Activated CD8-positive, alpha-beta T cell treated with anti-CD3 and anti-CD28 coated beads, Interleukin-2, amount 10 ng/mL, durations not matched to agents 7 days and 5 days (primary cell): Measurements from ENCODE around the gene KRTAP10-12. TPM values are rescaled to one million over a fixed set of nuclear protein-coding genes. Genes with fewer than 3 reads are reported as not detected.

Experiments
- ATAC-seq: fragments of 150-1000 bp; cut with Tn5 transposase; one replicate; pipeline ENCODE4 v1.10.0; 2021; ENCODE audit warnings: moderate library complexity
- CTCF ChIA-PET: fragments of 350-600 bp; sonication (Branson Sonifier 250); formaldehyde crosslinking; loops from one replicate; lab custom pipeline; 2021; ENCODE audit warnings: antibody characterized with exemption; lab: Charles Lee
- POLR2A ChIA-PET: fragments of 350-600 bp; sonication (Branson Sonifier 250); formaldehyde crosslinking; loops from one replicate; lab custom pipeline; 2021; ENCODE audit warnings: antibody characterized with exemption; lab: Charles Lee
- DNase-seq: peaks from one replicate; pipeline ENCODE4 v3.0.0-alpha.2; 2020
- H3K27ac Mint-ChIP-seq: one replicate; pipeline ENCODE4 v1.8.0; 2021; ENCODE audit warnings: mild to moderate bottlenecking, mixed read lengths
- H3K27me3 Mint-ChIP-seq: one replicate; pipeline ENCODE4 v1.8.0; 2021; ENCODE audit warnings: low read depth, mixed read lengths
- H3K36me3 Mint-ChIP-seq: one replicate; pipeline ENCODE4 v1.8.0; 2021; ENCODE audit warnings: low read depth, mixed read lengths
- H3K4me1 Mint-ChIP-seq: one replicate; pipeline ENCODE4 v1.8.0; 2021; ENCODE audit warnings: low read depth, mixed read lengths
- H3K4me3 Mint-ChIP-seq: one replicate; pipeline ENCODE4 v1.8.0; 2021; ENCODE audit warnings: mild to moderate bottlenecking, mixed read lengths
- H3K9me3 Mint-ChIP-seq: one replicate; pipeline ENCODE4 v1.8.0; 2022; ENCODE audit warnings: mixed read lengths; ENCODE audit not compliant: insufficient read depth
- total RNA-seq, 2 experiments: library from RNA; stranded (reverse); gene quantifications; one replicate each; pipeline ENCODE4 v1.2.3, GENCODE V29; 2021

KRTAP10-12 gene
- total RNA-seq, 2 experiments from 2014 or later: not detected

DNA sequence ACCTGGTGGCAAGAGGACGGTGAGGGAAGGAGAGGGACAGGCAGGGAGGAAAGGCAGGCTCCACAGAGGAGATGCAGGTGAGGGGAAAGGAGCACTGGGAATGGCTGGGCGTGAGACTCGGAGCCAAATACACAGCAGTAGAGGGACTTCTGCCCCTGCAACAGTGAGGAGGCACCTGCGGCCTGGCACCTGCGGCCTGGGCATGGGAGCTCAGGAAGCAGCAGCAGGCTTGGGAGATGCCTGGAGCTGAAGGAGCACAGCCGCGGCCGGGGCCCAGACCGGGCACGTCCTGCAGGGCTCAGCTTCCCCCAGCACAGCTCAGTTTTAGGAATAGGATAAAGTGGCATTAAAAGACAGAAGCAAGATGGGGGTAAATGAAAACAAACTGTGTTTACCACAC is 35.3 kb downstream of the KRTAP10-12 start:
- DNase-seq (no peak), ATAC-seq (no peak)
- POLR2A ChIA-PET: interaction anchor here (0.7 kb wide), 1 partner anchor 66 kb away, joined by 3 read pairs; no protein-coding TSS in a partner anchor
- CTCF ChIA-PET: no interaction called here
- Mint-ChIP-seq H3K27ac (no peak overlapping the region), H3K4me3 (no peak overlapping the region), H3K36me3 (no peaks in the 10 kb centered on the region), H3K4me1 (no peaks in the 10 kb centered on the region), H3K9me3 (no peaks in the 10 kb centered on the region), H3K27me3 (peaks cover 2% of the 10 kb centered on the region)

DNA sequence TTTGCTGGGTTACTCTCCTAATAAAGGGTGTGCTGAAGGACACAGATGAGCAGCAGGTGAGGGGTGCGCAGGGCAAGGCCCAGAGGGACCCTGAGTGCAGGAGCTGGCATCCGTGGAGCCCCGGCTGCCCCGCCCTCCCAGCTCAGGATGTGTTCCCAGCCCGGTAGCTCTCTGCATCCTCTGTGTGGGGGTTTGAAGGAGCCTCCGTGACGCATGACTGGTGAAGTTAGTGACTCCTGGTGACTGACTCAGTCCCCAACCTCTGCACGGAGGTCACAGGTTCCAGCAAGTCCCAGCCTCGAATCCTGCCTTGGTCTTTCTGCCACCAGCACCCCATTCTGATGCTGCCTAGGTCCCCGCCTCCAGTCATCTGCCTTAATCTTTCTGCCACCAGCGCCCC is 36.0 kb downstream of the KRTAP10-12 start:
- POLR2A ChIA-PET: no interaction called here
- CTCF ChIA-PET: no interaction called here
- no peak overlapping the region for H3K4me3 Mint-ChIP-seq
- no peak overlapping the region for H3K27ac Mint-ChIP-seq
- ATAC-seq (no peak), DNase-seq (no peak)
- peaks cover 2% of the 10 kb centered on the region for H3K27me3 Mint-ChIP-seq
- H3K36me3 Mint-ChIP-seq: no peaks in the 10 kb centered on the region
- no peaks in the 10 kb centered on the region for H3K9me3 Mint-ChIP-seq
- no peaks in the 10 kb centered on the region for H3K4me1 Mint-ChIP-seq

DNA sequence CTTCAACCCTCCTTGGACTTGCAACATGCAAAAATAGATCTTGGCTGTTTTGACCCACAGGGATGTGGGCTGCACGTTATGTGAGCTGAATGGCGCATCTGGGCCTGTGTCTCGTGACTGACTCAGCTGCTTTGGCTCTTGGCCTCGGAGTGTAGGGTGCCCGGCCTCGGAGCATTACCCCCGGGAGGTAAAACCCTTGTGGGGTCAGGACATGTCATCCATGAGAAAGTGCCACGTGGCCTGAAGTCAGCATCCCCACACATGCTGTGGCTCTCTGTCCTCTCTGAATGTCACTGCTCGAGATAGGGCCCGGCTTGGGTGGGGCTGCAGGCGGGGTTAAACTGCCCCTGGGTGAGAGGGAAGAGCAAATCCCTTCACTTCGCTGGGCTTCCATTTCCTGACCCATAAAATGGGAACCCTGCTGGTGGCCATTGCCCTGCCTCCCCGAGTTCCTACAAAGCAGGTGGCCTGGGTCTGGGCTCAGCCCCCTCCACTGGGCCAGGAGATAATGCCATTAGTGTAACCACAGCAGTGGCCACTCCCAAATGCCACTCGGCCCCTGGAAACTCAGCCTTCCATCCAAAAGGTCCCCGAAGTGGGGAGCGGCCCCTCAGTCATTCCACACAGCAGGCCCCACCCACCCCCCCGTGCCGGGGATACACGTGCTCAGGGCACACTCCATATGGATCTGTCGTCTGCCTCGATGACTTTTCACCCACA is 37.2 kb downstream of the KRTAP10-12 start:
- DNase-seq (no peak), ATAC-seq (no peak)
- no peak overlapping the region for H3K27ac Mint-ChIP-seq
- ChIA-PET CTCF (no interaction called here), POLR2A (interaction anchor here (1.0 kb wide), 1 partner anchor 175 kb away, joined by 4 read pairs; the partner anchor contains the start of gene KRTAP10-3)
- no peaks in the 10 kb centered on the region for H3K9me3 Mint-ChIP-seq
- H3K36me3 Mint-ChIP-seq: no peaks in the 10 kb centered on the region
- H3K27me3 Mint-ChIP-seq: peaks cover 2% of the 10 kb centered on the region
- no peak overlapping the region for H3K4me3 Mint-ChIP-seq
- H3K4me1 Mint-ChIP-seq: no peaks in the 10 kb centered on the region

DNA sequence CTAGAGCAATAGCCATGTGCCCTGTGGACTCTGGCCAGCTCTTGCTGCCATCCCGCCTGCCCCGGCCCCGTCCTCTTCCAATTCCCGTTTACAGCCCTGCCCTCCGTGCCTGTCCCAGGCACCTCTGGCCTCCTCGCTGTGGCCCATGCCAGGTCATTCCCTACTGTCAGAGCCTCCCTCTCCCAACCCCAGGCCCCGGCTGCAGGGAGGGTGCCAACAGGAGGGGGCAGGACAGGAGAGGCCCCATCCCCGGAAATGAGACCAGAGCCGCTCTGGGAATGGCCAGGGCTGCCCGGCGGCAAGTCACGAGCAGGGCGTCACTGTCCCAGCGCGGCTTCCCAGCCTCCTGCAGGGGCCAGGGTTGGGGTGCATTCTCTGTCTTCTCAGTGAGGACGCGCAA is 37.9 kb downstream of the KRTAP10-12 start:
- no peak overlapping the region for H3K4me3 Mint-ChIP-seq
- no peaks in the 10 kb centered on the region for H3K36me3 Mint-ChIP-seq
- no peak overlapping the region for H3K27ac Mint-ChIP-seq
- ChIA-PET POLR2A (interaction anchor here (1.0 kb wide), 1 partner anchor 176 kb away, joined by 4 read pairs; the partner anchor contains the start of gene KRTAP10-3), CTCF (no interaction called here)
- ATAC-seq: no peak
- no peaks in the 10 kb centered on the region for H3K9me3 Mint-ChIP-seq
- no peak for DNase-seq
- peaks cover 2% of the 10 kb centered on the region for H3K27me3 Mint-ChIP-seq
- H3K4me1 Mint-ChIP-seq: no peaks in the 10 kb centered on the region

DNA sequence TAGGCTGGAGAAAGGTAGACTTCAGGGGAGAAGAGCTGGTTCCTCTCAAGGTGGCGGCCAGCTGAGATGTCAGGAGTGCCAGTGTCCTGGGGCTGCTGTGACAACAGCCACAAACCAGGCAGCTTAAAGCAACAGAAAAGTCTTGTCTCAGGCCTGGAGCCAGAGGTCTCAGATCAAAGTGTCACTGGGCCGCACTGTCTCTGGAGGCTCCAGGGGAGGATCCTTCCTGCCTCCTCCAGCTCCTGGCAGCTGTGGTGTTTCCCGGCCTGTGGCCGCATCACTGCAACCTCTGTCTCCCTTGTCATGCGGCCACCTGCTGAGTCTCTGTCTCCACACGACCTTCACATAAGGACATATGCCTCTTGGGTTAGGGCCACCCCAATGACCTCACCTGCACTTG is 38.8 kb downstream of the KRTAP10-12 start:
- POLR2A ChIA-PET: no interaction called here
- Mint-ChIP-seq H3K4me3 (no peak overlapping the region), H3K27me3 (peaks cover 2% of the 10 kb centered on the region), H3K27ac (no peak overlapping the region), H3K36me3 (no peaks in the 10 kb centered on the region), H3K9me3 (no peaks in the 10 kb centered on the region), H3K4me1 (no peaks in the 10 kb centered on the region)
- ATAC-seq: no peak
- CTCF ChIA-PET: interaction anchor here (0.9 kb wide), 1 partner anchor 58 kb away, joined by 3 read pairs; no protein-coding TSS in a partner anchor
- DNase-seq: no peak

DNA sequence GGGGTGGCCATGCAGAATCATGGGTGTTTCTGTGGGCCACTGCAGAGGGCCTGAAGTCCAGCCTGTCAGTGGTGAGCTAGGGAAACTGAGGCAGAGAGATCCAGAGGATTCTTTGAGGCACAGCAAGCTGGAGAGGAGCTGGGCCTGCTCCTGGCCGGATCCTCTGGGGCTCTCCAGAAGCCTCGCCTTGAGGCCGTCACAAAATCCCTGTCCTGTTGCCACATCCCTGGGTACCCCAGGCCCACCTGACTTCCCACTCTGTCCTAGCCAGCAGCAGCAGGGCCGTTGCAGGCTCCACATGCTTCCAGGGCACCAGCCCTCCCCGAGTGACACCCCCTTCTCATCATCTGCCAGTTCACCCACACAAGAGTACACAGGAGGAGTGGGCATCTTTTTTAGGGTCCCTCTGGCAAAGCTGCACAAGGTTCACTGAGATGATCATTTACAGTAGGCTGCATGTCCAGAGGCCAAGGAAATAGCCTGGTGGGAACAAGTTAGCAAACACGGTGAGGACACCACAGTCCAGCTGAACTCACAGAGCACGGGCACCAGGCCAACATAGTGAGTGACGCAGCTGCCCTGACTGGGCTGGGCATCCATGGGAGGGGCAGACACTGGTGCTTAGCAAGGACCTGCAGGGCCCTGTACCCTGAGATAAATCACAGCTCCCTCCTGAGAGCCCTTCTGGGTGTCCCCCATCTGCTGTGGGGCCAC is 39.5 kb downstream of the KRTAP10-12 start:
- no peak for ATAC-seq
- Mint-ChIP-seq H3K36me3 (no peaks in the 10 kb centered on the region), H3K4me3 (no peak overlapping the region), H3K4me1 (no peaks in the 10 kb centered on the region), H3K27me3 (no peaks in the 10 kb centered on the region), H3K27ac (no peak overlapping the region), H3K9me3 (no peaks in the 10 kb centered on the region)
- no peak for DNase-seq
- POLR2A ChIA-PET: no interaction called here
- CTCF ChIA-PET: interaction anchor here (0.9 kb wide), 1 partner anchor 57 kb away, joined by 3 read pairs; no protein-coding TSS in a partner anchor

DNA sequence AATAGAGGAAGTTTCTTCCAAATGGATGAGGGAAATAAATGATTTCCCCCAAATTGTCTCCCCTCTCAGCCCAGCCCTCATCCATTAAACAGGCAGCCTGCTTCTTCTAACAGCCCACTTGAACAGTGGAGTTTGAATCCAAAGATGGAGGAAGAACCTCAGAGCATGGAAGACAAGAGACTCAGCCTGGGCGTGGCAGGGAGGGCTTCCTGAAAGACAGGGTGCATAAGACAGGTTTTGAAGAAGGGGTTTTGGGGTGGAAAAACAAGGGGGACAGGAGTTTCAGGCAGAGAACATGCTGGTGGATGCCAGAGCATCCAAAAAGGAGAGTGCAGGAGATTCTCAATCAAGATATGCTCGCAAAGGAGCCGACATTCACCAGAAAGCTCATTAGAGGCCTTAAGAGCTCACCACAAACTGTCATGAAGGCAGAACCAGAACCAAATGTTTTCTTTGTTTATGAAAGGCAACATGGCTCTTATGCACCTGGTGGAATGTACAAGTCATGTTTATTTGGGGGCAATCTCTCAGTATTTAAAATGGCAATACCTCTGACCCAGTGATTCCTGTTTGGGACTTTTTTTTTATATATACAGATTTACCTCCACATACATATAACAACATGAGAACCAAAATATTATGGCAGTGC is 40.9 kb downstream of the KRTAP10-12 start:
- Mint-ChIP-seq H3K36me3 (no peaks in the 10 kb centered on the region), H3K27ac (no peak overlapping the region), H3K9me3 (no peaks in the 10 kb centered on the region), H3K4me3 (no peak overlapping the region), H3K27me3 (no peaks in the 10 kb centered on the region), H3K4me1 (no peaks in the 10 kb centered on the region)
- DNase-seq (no peak), ATAC-seq (no peak)
- ChIA-PET CTCF (no interaction called here), POLR2A (no interaction called here)

DNA sequence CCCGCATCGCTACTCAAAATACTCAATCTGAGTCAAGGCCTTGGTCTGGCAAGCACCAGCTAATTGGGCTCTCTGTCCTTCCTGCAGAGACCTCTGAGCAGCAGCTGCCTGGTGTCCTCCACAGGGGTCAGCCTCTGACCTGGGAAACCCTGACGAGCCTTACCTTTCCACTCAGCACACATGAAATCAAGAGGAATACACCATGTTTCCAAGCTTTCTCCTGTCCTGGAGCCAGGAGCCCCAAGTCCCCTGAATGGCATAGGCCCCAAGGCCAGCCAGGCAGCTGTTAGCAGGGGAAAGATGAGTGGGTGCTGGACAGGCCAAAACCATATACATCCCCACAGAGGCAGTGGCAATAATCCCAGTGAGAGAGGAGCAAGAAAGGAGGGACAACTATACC is 41.6 kb downstream of the KRTAP10-12 start:
- DNase-seq (no peak), ATAC-seq (no peak)
- Mint-ChIP-seq H3K27ac (no peak overlapping the region), H3K9me3 (peaks cover 4% of the 10 kb centered on the region), H3K27me3 (no peaks in the 10 kb centered on the region), H3K36me3 (no peaks in the 10 kb centered on the region), H3K4me1 (no peaks in the 10 kb centered on the region), H3K4me3 (no peak overlapping the region)
- ChIA-PET CTCF (interaction anchor here (6.3 kb wide), 1 partner anchor 228 kb away, joined by 51 read pairs; no protein-coding TSS in a partner anchor), POLR2A (no interaction called here)

DNA sequence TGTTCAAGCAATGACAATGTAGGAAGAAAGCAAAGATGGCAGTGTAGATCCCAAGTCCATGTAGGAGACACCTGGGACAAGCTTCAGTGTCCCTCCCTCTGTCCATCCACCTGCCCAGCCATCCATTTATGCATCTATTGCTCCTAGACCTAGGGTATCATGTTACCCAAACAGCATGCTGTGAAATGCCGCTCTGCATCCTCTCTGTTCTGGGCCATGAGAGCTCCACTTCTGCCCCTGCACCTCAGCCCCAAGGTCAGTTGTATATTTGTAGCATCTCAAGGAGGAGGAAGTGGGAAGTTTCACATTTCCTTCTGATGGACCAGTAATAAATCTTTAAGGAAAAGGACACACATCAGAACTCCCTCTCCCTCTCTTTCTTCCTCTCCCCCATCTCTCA is 42.3 kb downstream of the KRTAP10-12 start:
- H3K9me3 Mint-ChIP-seq: peaks cover 4% of the 10 kb centered on the region
- H3K4me1 Mint-ChIP-seq: no peaks in the 10 kb centered on the region
- H3K4me3 Mint-ChIP-seq: no peak overlapping the region
- ChIA-PET CTCF (interaction anchor here (0.9 to 6.3 kb wide), 3 partner anchors 10 to 229 kb away, joined by 4 to 51 read pairs (median 9); no protein-coding TSS in a partner anchor), POLR2A (interaction anchor here (1.2 kb wide), 1 partner anchor 16 kb away, joined by 4 read pairs; no protein-coding TSS in a partner anchor)
- no peak overlapping the region for H3K27ac Mint-ChIP-seq
- DNase-seq (no peak), ATAC-seq (no peak)
- H3K27me3 Mint-ChIP-seq: no peaks in the 10 kb centered on the region
- H3K36me3 Mint-ChIP-seq: no peaks in the 10 kb centered on the region

DNA sequence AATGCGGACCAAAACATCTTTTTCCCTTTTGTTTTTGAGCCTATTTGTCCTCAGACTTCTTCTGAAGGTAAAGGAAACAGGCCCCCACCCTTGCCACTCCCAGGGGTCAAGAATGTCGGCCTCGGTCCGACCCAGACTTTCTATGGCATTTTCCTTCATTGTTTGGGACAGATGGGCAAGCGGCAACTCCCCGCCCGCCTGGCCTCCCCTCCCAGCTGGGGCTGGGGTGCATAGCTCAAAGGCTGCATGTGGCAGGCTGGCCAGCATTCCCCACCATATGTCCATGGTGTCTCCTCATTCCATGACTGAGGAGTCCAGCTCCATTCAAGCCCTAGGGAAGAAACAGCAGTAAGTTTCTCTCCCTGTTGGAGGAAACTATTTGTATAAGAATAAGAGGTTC is 43.8 kb downstream of the KRTAP10-12 start:
- ATAC-seq (no peak), DNase-seq (no peak)
- Mint-ChIP-seq H3K27ac (no peak overlapping the region), H3K27me3 (no peaks in the 10 kb centered on the region), H3K4me1 (no peaks in the 10 kb centered on the region), H3K9me3 (peaks cover 4% of the 10 kb centered on the region), H3K36me3 (no peaks in the 10 kb centered on the region), H3K4me3 (no peak overlapping the region)
- ChIA-PET POLR2A (interaction anchor here (1.2 kb wide), 1 partner anchor 17 kb away, joined by 4 read pairs; no protein-coding TSS in a partner anchor), CTCF (interaction anchor here (1.9 to 6.3 kb wide), 2 partner anchors 53 to 230 kb away, joined by 9 to 51 read pairs; no protein-coding TSS in a partner anchor)

DNA sequence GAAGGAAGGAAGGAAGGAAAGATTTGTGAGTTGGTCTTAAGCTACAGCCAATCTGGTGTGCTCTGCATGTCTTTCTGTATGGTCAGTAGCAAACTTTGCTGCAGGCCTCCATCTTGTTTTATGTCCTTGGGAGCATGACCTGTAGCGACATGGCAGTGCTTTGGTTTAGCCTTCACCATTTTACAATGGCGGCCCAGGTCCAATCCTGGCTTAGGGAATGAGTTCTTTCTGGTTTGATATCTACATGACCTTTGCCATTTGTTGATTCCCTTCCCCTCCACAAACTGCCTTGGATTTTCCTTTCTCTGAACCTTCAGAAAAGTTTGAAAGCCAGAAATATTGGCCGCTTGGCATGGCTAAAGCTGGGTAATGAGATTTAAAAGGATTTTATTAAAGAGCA is 44.9 kb downstream of the KRTAP10-12 start:
- no peak overlapping the region for H3K27ac Mint-ChIP-seq
- no peaks in the 10 kb centered on the region for H3K36me3 Mint-ChIP-seq
- no peak overlapping the region for H3K4me3 Mint-ChIP-seq
- no peaks in the 10 kb centered on the region for H3K4me1 Mint-ChIP-seq
- CTCF ChIA-PET: interaction anchor here (0.8 to 6.3 kb wide), 9 partner anchors 12 to 254 kb away, joined by 3 to 51 read pairs (median 3); partner anchors contain the start of gene KRTAP12-3
- ATAC-seq (no peak), DNase-seq (no peak)
- peaks cover 4% of the 10 kb centered on the region for H3K9me3 Mint-ChIP-seq
- POLR2A ChIA-PET: no interaction called here
- no peaks in the 10 kb centered on the region for H3K27me3 Mint-ChIP-seq
